Lung (tissue), 12 donors: ENCODE measurements around the gene MICU1. TPM values are rescaled to one million over a fixed set of nuclear protein-coding genes. Genes with fewer than 3 reads are reported as not detected.
A peak's percentile ranks its signal among the peaks of the same experiment; 100 is the strongest.
"Not testable (repeated sequence)": the region's sequence is repeated elsewhere in the genome, so short reads cannot be mapped to it uniquely, and the experiment has no call there.

Source experiments
- ATAC-seq: fragments of 200-7000 bp; cut with Tn5 transposase; one replicate; pipeline ENCODE4 v1.9.1; 2020; ENCODE audit warnings: moderate number of reproducible peaks; ENCODE audit not compliant: insufficient read depth, low FRiP score
- DNase-seq, 3 donors: peaks; one replicate each; pipeline ENCODE4 v3.0.0-alpha.2; 2013 to 2017
- H3K27ac ChIP-seq, 2 donors: one replicate each; pipeline ENCODE4 v1.5.1; 2013; ENCODE audit warnings: mild to moderate bottlenecking in 2 of 2, moderate library complexity in 2 of 2, control low read depth in 1 of 2, inconsistent platforms in 1 of 2, low read depth in 1 of 2, low read length in 1 of 2
- H3K27me3 ChIP-seq, 3 donors: one replicate each; pipeline ENCODE4 v1.5.1; 2013; ENCODE audit warnings: low read length in 2 of 3; ENCODE audit not compliant: control insufficient read depth in 3 of 3, insufficient read depth in 3 of 3
- H3K36me3 ChIP-seq, 4 donors: one replicate each; pipeline ENCODE4 v1.5.1; 2013; ENCODE audit warnings: low read length in 4 of 4, mild to moderate bottlenecking in 1 of 4, moderate library complexity in 1 of 4; ENCODE audit not compliant: control insufficient read depth in 4 of 4, insufficient read depth in 4 of 4
- H3K4me1 ChIP-seq, 5 donors: one replicate each; pipeline ENCODE4 v1.5.1; 2013; ENCODE audit warnings: low read length in 5 of 5, mild to moderate bottlenecking in 2 of 5, moderate library complexity in 1 of 5; ENCODE audit not compliant: control insufficient read depth in 5 of 5, insufficient read depth in 5 of 5
- H3K4me3 ChIP-seq: one replicate; pipeline ENCODE4 v1.5.1; 2013; ENCODE audit warnings: mild to moderate bottlenecking, control low read depth, moderate library complexity
- H3K9ac ChIP-seq, 2 donors: one replicate each; pipeline ENCODE4 v1.5.1; 2013; ENCODE audit warnings: low read length in 2 of 2, control low read depth in 1 of 2; ENCODE audit not compliant: insufficient read depth in 1 of 2
- H3K9me3 ChIP-seq, 4 donors: one replicate each; pipeline ENCODE4 v1.5.1; 2013; ENCODE audit warnings: low read length in 3 of 4, mild to moderate bottlenecking in 1 of 4, moderate library complexity in 1 of 4; ENCODE audit not compliant: control insufficient read depth in 4 of 4, insufficient read depth in 3 of 4
- CTCF ChIP-seq: IDR thresholded peaks from 2 replicates; pipeline ENCODE4 v1.5.1; 2012; ENCODE audit warnings: mild to moderate bottlenecking; ENCODE audit errors: control extremely low read depth, extremely low read depth
- WGBS, 2 donors: extraction: QIAGEN DNeasy Blood & Tissue Kit; methylation state at CpG; one replicate each; pipeline ENCODE4 v1.1.7; 2013; 5-methylcytosine and 5-hydroxymethylcytosine counted together
- polyA plus RNA-seq, 2 donors: library from polyadenylated mRNA; stranded (reverse); fragments of 200-250 nt; gene quantifications; one replicate each; pipeline ENCODE4 v1.2.1, GENCODE V29; 2013
- total RNA-seq, 2 donors: library from RNA; depleted of rRNA in 1 of 2; stranded (reverse); fragments of >200 nt in 1 of 2; gene quantifications; one replicate each; pipeline ENCODE4 v1.2.1, GENCODE V29; 2014 to 2021
- donor health status: control.
- donor health status: control.
- donor health status: Bipolar disorder and iron deficiency.
- donor health status: healthy.
- donor health status: DM: yes; HTN: yes; CAD: no.

Gene MICU1
- total and polyA plus RNA-seq, 4 donors: 41.9 to 86.4 (median 43.2) TPM

GRCh38 chr10:72388062-72388461 lies 237.8 kb downstream of the MICU1 start:
- no peak for DNase-seq
- H3K9me3 ChIP-seq: no peaks in the 10 kb centered on the region
- peaks cover 0 to 4% (median under 1%) of the 10 kb centered on the region in 4 donors for H3K36me3 ChIP-seq
- 96 to 98% methylated on average over 5 of the region's 5 CpGs for WGBS, 2 donors
- no peak overlapping the region for H3K4me3 ChIP-seq
- H3K27ac ChIP-seq: no peak overlapping the region
- H3K9ac ChIP-seq: no peak overlapping the region
- no peak for TF ChIP-seq CTCF
- H3K27me3 ChIP-seq: no peaks in the 10 kb centered on the region
- ATAC-seq: no peak
- H3K4me1 ChIP-seq: no peaks in the 10 kb centered on the region

GRCh38 chr10:72386916-72387586 lies 238.8 kb downstream of the MICU1 start:
- H3K36me3 ChIP-seq: peaks cover 0 to 1% (median 0%) of the 10 kb centered on the region in 4 donors
- H3K9me3 ChIP-seq: no peaks in the 10 kb centered on the region
- H3K4me3 ChIP-seq: no peak overlapping the region
- H3K27ac ChIP-seq: no peak overlapping the region
- no peak for TF ChIP-seq CTCF
- H3K4me1 ChIP-seq: no peaks in the 10 kb centered on the region
- no peak overlapping the region for H3K9ac ChIP-seq
- 19 to 61% methylated on average over 3 of the region's 3 CpGs for WGBS, 2 donors
- ATAC-seq (no peak), DNase-seq (no peak)
- no peaks in the 10 kb centered on the region for H3K27me3 ChIP-seq

GRCh38 chr10:72385724-72386123 lies 240.2 kb downstream of the MICU1 start:
- H3K27ac ChIP-seq: no peak overlapping the region
- 87 to 91% methylated on average over 4 of the region's 4 CpGs for WGBS, 2 donors

GRCh38 chr10:72384982-72385381 lies 240.9 kb downstream of the MICU1 start:
- H3K36me3 ChIP-seq, ATAC-seq, H3K27me3 ChIP-seq, H3K9ac ChIP-seq, H3K9me3 ChIP-seq, H3K27ac ChIP-seq, H3K4me1 ChIP-seq, H3K4me3 ChIP-seq: not testable (repeated sequence)
- peak; percentile 28 to 60 (median 29) for DNase-seq
- 44 to 63% methylated on average over 7 of the region's 7 CpGs for WGBS, 2 donors

More at GRCh38 chr10:72385724-72386123, 240.2 kb downstream of the MICU1 start:
- Histone ChIP-seq H3K9me3 (no peaks in the 10 kb centered on the region), H3K9ac (no peak overlapping the region), H3K4me1 (no peaks in the 10 kb centered on the region), H3K27me3 (no peaks in the 10 kb centered on the region), H3K4me3 (no peak overlapping the region), H3K36me3 (peaks cover 0 to 1% (median 0%) of the 10 kb centered on the region in 4 donors)
- DNase-seq (no peak), ATAC-seq (no peak)
- TF ChIP-seq CTCF: no peak
